HEK293 (cell line): ENCODE results near the gene FBXO42.

Experiments used
- CTCF ChIA-PET: fragments of 350-600 bp; formaldehyde crosslinking; extraction: SDS; loops from one replicate; lab custom pipeline; 2021; ENCODE audit warnings: antibody characterized with exemption; lab: Yijun Ruan, JAX
- POLR2A ChIA-PET: fragments of 300-600 bp; formaldehyde crosslinking; extraction: SDS; loops from one replicate; lab custom pipeline; 2020; ENCODE audit warnings: antibody characterized with exemption, inconsistent platforms; lab: Yijun Ruan, JAX
- H3K27ac ChIP-seq: fragments of 200-500 bp; sonication (Bioruptor generic); 2 replicates; pipeline ENCODE4 v1.5.1; 2014; ENCODE audit warnings: low read depth, low read length, control low read depth, inconsistent platforms; ENCODE audit errors: extremely low read depth
- H3K36me3 ChIP-seq, 2 experiments: fragments of 200-500 bp in 1 of 2; sonication (Bioruptor generic) in 1 of 2; 1 replicate in 1 of 2; 2 replicates in 1 of 2; pipeline ENCODE4 v1.5.1; 2014 to 2017; ENCODE audit warnings: inconsistent platforms in 2 of 2, low read length in 2 of 2; ENCODE audit not compliant: control insufficient read depth in 2 of 2, insufficient read depth in 1 of 2
- H3K4me1 ChIP-seq: fragments of 200-500 bp; sonication (Bioruptor generic); 2 replicates; pipeline ENCODE4 v1.5.1; 2014; ENCODE audit warnings: mild to moderate bottlenecking, low read length, inconsistent platforms; ENCODE audit not compliant: control insufficient read depth, insufficient read depth
- H3K4me3 ChIP-seq: 2 replicates; pipeline ENCODE4 v1.5.1; 2011; ENCODE audit warnings: low read depth, mild to moderate bottlenecking, control low read depth, low read length, moderate library complexity
- H3K9me3 ChIP-seq: fragments of 200-500 bp; sonication (Bioruptor generic); 2 replicates; pipeline ENCODE4 v1.5.1; 2014; ENCODE audit warnings: low read depth, low read length, inconsistent platforms; ENCODE audit not compliant: control insufficient read depth, insufficient read depth
- GFI1B ChIP-seq: fragments of 450-650 bp; formaldehyde crosslinking; IDR thresholded peaks from 2 replicates; pipeline ENCODE4 v1.5.1; 2016; ENCODE audit warnings: missing biosample characterization, missing genetic modification characterization
- KLF8 ChIP-seq: fragments of 450-650 bp; formaldehyde crosslinking; IDR thresholded peaks from 2 replicates; pipeline ENCODE4 v1.5.1; 2016; ENCODE audit warnings: missing biosample characterization, missing genetic modification characterization
- SP2 ChIP-seq: fragments of 450-650 bp; formaldehyde crosslinking; IDR thresholded peaks from 2 replicates; pipeline ENCODE4 v1.5.1; 2016; ENCODE audit warnings: missing biosample characterization, missing genetic modification characterization
- SP3 ChIP-seq: fragments of 450-650 bp; formaldehyde crosslinking; IDR thresholded peaks from 2 replicates; pipeline ENCODE4 v1.5.1; 2016; ENCODE audit warnings: missing biosample characterization, missing genetic modification characterization
- TCF7L2 ChIP-seq: IDR thresholded peaks from 2 replicates; pipeline ENCODE4 v1.6.1; 2011; ENCODE audit warnings: low read depth, mild to moderate bottlenecking, inconsistent platforms, low read length, moderate library complexity, borderline replicate concordance
- YY1 ChIP-seq: fragments of 450-650 bp; formaldehyde crosslinking; IDR thresholded peaks from 2 replicates; pipeline ENCODE4 v1.5.1; 2018; ENCODE audit warnings: missing biosample characterization, missing genetic modification characterization
- YY2 ChIP-seq: fragments of 450-650 bp; formaldehyde crosslinking; IDR thresholded peaks from 2 replicates; pipeline ENCODE4 v1.5.1; 2016; ENCODE audit warnings: missing biosample characterization, missing genetic modification characterization
- ZBTB17 ChIP-seq: fragments of 450-650 bp; formaldehyde crosslinking; IDR thresholded peaks from 2 replicates; pipeline ENCODE4 v1.5.1; 2016; ENCODE audit warnings: missing biosample characterization, missing genetic modification characterization
- ZBTB7A ChIP-seq: fragments of 450-650 bp; formaldehyde crosslinking; IDR thresholded peaks from 2 replicates; pipeline ENCODE4 v1.5.1; 2016; ENCODE audit warnings: low read depth, missing biosample characterization, missing genetic modification characterization
- ZNF211 ChIP-seq: fragments of 450-650 bp; formaldehyde crosslinking; IDR thresholded peaks from 2 replicates; pipeline ENCODE4 v1.5.1; 2016; ENCODE audit warnings: low read depth, missing biosample characterization, missing genetic modification characterization
- ZNF660 ChIP-seq: fragments of 450-650 bp; IDR thresholded peaks from 2 replicates; pipeline ENCODE4 v1.5.1; 2018; ENCODE audit warnings: missing biosample characterization, mild to moderate bottlenecking, missing genetic modification characterization
- ZNF76 ChIP-seq: fragments of 450-650 bp; formaldehyde crosslinking; IDR thresholded peaks from 2 replicates; pipeline ENCODE4; 2016; ENCODE audit warnings: low read depth, missing biosample characterization, missing genetic modification characterization, borderline replicate concordance
- ZSCAN30 ChIP-seq: fragments of 450-650 bp; IDR thresholded peaks from 2 replicates; pipeline ENCODE4 v1.5.1; 2018; ENCODE audit warnings: missing biosample characterization, mild to moderate bottlenecking, missing genetic modification characterization, moderate library complexity
- TF ChIP-seq, protein P1 (sequence below): fragments of 450-650 bp; formaldehyde crosslinking; IDR thresholded peaks from 2 replicates; pipeline ENCODE4 v1.5.1; 2017; ENCODE audit warnings: missing biosample characterization, missing genetic modification characterization
- TF ChIP-seq, protein P2 (sequence below): IDR thresholded peaks from 2 replicates; pipeline ENCODE4 v1.6.1; 2011; ENCODE audit warnings: mild to moderate bottlenecking, low read depth, low read length, borderline replicate concordance
- TF ChIP-seq, protein P3 (sequence below): fragments of 450-650 bp; formaldehyde crosslinking; IDR thresholded peaks from 2 replicates; pipeline ENCODE4 v1.5.1; 2016; ENCODE audit warnings: missing biosample characterization, missing genetic modification characterization
- TF ChIP-seq, protein P4 (sequence below): fragments of 450-650 bp; formaldehyde crosslinking; conservative IDR thresholded peaks from 2 replicates; pipeline ENCODE4 v1.5.1; 2016; ENCODE audit warnings: low read depth, missing biosample characterization, missing genetic modification characterization
- TF ChIP-seq, protein P5 (sequence below): fragments of 450-650 bp; formaldehyde crosslinking; IDR thresholded peaks from 2 replicates; pipeline ENCODE4 v1.5.1; 2016; ENCODE audit warnings: missing biosample characterization, missing genetic modification characterization
- TF ChIP-seq, protein P6 (sequence below): fragments of 450-650 bp; formaldehyde crosslinking; optimal IDR thresholded peaks from 2 replicates; pipeline ENCODE3; 2016; ENCODE audit warnings: missing biosample characterization, mild to moderate bottlenecking, missing genetic modification characterization

The FBXO42 gene

DNA sequence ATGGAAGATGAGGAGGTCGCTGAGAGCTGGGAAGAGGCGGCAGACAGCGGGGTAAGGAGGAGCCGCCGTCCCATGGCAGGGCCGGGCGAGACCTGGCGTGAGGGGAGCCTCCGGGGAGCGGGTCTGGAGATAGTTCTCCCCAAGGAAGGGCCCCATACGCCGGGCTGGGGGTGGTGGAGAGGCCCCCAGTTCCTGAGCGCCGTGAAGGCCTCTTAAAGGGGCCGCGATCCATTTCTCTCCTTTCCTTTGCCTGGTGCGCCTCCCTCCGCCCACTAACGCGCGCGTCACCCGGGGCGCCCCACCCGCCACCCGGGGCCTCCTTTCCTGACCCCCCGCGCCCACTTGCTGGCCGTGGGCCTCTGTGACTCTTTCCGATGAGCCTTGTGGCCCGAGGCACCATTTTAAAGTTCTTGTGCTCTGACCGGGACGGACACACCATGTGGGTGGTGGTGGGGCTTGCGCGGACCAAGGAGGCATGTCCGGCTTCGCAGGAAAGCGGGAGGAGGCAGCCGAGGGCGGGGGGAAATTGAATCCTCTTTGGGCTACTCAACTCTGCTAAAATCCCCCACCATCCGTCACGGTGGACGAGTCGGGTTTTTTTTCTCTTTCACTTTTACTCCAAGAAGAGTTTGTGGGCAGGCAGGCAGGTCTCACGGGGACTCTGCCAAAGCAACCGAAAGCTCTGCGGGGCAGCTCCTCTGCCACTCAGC is 15.1 kb upstream of the FBXO42 start (continued):
- TF ChIP-seq, protein P1, sequence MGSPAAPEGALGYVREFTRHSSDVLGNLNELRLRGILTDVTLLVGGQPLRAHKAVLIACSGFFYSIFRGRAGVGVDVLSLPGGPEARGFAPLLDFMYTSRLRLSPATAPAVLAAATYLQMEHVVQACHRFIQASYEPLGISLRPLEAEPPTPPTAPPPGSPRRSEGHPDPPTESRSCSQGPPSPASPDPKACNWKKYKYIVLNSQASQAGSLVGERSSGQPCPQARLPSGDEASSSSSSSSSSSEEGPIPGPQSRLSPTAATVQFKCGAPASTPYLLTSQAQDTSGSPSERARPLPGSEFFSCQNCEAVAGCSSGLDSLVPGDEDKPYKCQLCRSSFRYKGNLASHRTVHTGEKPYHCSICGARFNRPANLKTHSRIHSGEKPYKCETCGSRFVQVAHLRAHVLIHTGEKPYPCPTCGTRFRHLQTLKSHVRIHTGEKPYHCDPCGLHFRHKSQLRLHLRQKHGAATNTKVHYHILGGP (tag by site-specific recombination) = no peak
- TF ChIP-seq GFI1B (tag by site-specific recombination) = no peak
- TF ChIP-seq, all 188 proteins: peak for 65

DNA sequence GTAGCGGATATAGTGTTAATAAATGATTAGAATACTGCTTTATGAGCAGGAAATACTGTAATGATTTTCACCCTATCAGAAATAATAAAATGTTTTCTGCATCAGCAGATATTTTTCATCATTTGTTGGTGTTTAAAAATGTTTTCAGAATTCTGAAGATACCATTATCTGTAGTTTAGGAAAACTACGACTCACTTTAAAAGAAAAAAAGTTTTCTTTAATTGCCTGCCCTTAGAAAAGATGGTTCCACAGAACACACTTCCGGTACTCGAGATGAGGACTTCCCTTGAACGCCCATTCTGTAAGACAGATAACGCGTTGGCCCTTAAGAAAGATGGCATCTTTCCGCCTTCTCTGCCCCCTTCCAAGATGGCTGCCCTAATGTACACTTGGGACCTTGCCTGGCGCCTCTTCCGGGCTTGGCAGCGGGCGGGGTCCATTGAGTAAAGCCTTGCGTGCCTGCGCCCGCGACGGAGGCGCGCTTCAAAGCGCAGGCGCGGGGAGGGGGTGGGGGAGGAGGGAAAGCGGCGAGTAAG is 14.5 kb upstream of the FBXO42 start, which contains the start of gene SZRD1:
SZRD1 (plus strand) TSS at position 521 of the 536 bp plus-strand sequence. CDS start 16 bp downstream, outside the sequence.
- Histone ChIP-seq H3K9me3 (no peaks in the 10 kb centered on the region), H3K27ac (peak within 1 kb of the TSS; percentile 93), H3K4me1 (peaks cover 9% of the 10 kb centered on the region), H3K36me3 (no peaks in the 10 kb centered on the region; a peak in 1 of 3 replicates), H3K4me3 (peak within 1 kb of the TSS; percentile 97)
- CTCF ChIA-PET = interaction anchor here (1.0 to 5.3 kb wide), 3 partner anchors 122 to 287 kb away, joined by 3 to 38 read pairs (median 4); no protein-coding TSS in a partner anchor
- POLR2A ChIA-PET = interaction anchor here (1.4 to 1.9 kb wide), 2 partner anchors 15 to 73 kb away, joined by 5 to 8 read pairs; partner anchors contain the start of genes FBXO42 and NECAP2
- peak; percentile 99 for TF ChIP-seq YY1 (tag by site-specific recombination)
- TF ChIP-seq, protein P1 (tag by site-specific recombination) = peak; percentile 49; the same call in 1 of the 2 replicates
- TF ChIP-seq ZNF76 = peak; percentile 95
- peak; percentile 87; the same call in 1 of the 2 replicates for TF ChIP-seq SP3 (tag by site-specific recombination)
- TF ChIP-seq SP2 (tag by site-specific recombination) = peak; percentile 72
- TF ChIP-seq, protein P2, sequence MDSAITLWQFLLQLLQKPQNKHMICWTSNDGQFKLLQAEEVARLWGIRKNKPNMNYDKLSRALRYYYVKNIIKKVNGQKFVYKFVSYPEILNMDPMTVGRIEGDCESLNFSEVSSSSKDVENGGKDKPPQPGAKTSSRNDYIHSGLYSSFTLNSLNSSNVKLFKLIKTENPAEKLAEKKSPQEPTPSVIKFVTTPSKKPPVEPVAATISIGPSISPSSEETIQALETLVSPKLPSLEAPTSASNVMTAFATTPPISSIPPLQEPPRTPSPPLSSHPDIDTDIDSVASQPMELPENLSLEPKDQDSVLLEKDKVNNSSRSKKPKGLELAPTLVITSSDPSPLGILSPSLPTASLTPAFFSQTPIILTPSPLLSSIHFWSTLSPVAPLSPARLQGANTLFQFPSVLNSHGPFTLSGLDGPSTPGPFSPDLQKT = 0 out of 2 replicates have a peak, but pooled peaks have one; percentile 19
- peak; percentile 94 for TF ChIP-seq YY2 (tag by site-specific recombination)
- TF ChIP-seq, protein P3, sequence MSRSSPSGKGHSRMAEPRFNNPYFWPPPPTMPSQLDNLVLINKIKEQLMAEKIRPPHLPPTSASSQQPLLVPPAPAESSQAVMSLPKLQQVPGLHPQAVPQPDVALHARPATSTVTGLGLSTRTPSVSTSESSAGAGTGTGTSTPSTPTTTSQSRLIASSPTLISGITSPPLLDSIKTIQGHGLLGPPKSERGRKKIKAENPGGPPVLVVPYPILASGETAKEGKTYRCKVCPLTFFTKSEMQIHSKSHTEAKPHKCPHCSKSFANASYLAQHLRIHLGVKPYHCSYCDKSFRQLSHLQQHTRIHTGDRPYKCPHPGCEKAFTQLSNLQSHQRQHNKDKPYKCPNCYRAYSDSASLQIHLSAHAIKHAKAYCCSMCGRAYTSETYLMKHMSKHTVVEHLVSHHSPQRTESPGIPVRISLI (tag by site-specific recombination) = peak; percentile 72; the same call in 1 of the 2 replicates
- TF ChIP-seq ZSCAN30 (tag by site-specific recombination) = no peak
- TF ChIP-seq, protein P4, sequence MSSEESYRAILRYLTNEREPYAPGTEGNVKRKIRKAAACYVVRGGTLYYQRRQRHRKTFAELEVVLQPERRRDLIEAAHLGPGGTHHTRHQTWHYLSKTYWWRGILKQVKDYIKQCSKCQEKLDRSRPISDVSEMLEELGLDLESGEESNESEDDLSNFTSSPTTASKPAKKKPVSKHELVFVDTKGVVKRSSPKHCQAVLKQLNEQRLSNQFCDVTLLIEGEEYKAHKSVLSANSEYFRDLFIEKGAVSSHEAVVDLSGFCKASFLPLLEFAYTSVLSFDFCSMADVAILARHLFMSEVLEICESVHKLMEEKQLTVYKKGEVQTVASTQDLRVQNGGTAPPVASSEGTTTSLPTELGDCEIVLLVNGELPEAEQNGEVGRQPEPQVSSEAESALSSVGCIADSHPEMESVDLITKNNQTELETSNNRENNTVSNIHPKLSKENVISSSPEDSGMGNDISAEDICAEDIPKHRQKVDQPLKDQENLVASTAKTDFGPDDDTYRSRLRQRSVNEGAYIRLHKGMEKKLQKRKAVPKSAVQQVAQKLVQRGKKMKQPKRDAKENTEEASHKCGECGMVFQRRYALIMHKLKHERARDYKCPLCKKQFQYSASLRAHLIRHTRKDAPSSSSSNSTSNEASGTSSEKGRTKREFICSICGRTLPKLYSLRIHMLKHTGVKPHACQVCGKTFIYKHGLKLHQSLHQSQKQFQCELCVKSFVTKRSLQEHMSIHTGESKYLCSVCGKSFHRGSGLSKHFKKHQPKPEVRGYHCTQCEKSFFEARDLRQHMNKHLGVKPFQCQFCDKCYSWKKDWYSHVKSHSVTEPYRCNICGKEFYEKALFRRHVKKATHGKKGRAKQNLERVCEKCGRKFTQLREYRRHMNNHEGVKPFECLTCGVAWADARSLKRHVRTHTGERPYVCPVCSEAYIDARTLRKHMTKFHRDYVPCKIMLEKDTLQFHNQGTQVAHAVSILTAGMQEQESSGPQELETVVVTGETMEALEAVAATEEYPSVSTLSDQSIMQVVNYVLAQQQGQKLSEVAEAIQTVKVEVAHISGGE (tag by site-specific recombination) = peak; percentile 93
- no peak for TF ChIP-seq ZNF211 (tag by site-specific recombination)
- TF ChIP-seq, protein P5, sequence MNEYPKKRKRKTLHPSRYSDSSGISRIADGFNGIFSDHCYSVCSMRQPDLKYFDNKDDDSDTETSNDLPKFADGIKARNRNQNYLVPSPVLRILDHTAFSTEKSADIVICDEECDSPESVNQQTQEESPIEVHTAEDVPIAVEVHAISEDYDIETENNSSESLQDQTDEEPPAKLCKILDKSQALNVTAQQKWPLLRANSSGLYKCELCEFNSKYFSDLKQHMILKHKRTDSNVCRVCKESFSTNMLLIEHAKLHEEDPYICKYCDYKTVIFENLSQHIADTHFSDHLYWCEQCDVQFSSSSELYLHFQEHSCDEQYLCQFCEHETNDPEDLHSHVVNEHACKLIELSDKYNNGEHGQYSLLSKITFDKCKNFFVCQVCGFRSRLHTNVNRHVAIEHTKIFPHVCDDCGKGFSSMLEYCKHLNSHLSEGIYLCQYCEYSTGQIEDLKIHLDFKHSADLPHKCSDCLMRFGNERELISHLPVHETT = peak; percentile 59; the same call in 1 of the 2 replicates
- peak; percentile 63; the same call in 1 of the 2 replicates for TF ChIP-seq ZBTB17
- TF ChIP-seq TCF7L2 = peak; percentile 15; the same call in 1 of the 2 replicates
- TF ChIP-seq, protein P6, sequence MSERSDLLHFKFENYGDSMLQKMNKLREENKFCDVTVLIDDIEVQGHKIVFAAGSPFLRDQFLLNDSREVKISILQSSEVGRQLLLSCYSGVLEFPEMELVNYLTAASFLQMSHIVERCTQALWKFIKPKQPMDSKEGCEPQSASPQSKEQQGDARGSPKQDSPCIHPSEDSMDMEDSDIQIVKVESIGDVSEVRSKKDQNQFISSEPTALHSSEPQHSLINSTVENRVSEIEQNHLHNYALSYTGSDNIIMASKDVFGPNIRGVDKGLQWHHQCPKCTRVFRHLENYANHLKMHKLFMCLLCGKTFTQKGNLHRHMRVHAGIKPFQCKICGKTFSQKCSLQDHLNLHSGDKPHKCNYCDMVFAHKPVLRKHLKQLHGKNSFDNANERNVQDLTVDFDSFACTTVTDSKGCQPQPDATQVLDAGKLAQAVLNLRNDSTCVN (tag by site-specific recombination) = peak; percentile 99
- peak; percentile 55; the same call in 1 of the 2 replicates for TF ChIP-seq KLF8 (tag by site-specific recombination)
- peak; percentile 18; the same call in 1 of the 2 replicates for TF ChIP-seq ZNF660 (tag by site-specific recombination)
- no peak for TF ChIP-seq ZBTB7A (tag by site-specific recombination)
